HG03045 (cell line): ENCODE results near the gene GPR161.

ENCODE experiments used
- ATAC-seq: cut with Tn5 transposase; IDR thresholded peaks from one replicate; pipeline ENCODE4 v1.9.1; 2021; ENCODE audit warnings: mild to moderate bottlenecking, moderate library complexity; ENCODE audit not compliant: unreplicated experiment

The GPR161 gene

GRCh38 chr1:168150283-168150682 lies 13.6 kb upstream of the GPR161 start:
- no peak for ATAC-seq

- no peak for ATAC-seq
These were observed 12.2 kb upstream of the GPR161 start for GRCh38 chr1:168148916-168149315.

- ATAC-seq = no peak
These were observed 9.9 kb upstream of the GPR161 start for GRCh38 chr1:168146626-168147025.

- no peak for ATAC-seq
These were observed 9.4 kb upstream of the GPR161 start for GRCh38 chr1:168146160-168146539.

GRCh38 chr1:168145184-168146159 lies 8.7 kb upstream of the GPR161 start:
- ATAC-seq = peak; percentile 93

- ATAC-seq = no peak
These were observed 5.2 kb upstream of the GPR161 start for GRCh38 chr1:168141871-168142385.

GRCh38 chr1:168139070-168139469 lies 2.3 kb upstream of the GPR161 start:
- ATAC-seq = no peak

GRCh38 chr1:168138134-168138533 lies 1.4 kb upstream of the GPR161 start:
- ATAC-seq = no peak

GRCh38 chr1:168137515-168137821 lies 738 bp upstream of the GPR161 start:
- ATAC-seq = no peak

- ATAC-seq = peak; percentile 25
These were observed 615 bp downstream of the GPR161 start for GRCh38 chr1:168135921-168136708.

- ATAC-seq = no peak
These were observed 1.4 kb downstream of the GPR161 start for GRCh38 chr1:168135116-168135920.

- no peak for ATAC-seq
These were observed 2.1 kb downstream of the GPR161 start for GRCh38 chr1:168134642-168135041.

GRCh38 chr1:168134132-168134531 lies 2.6 kb downstream of the GPR161 start:
- no peak for ATAC-seq

- no peak for ATAC-seq
These were observed 6.8 kb downstream of the GPR161 start for GRCh38 chr1:168129933-168130332.

- ATAC-seq = no peak
These were observed 9.2 kb downstream of the GPR161 start for GRCh38 chr1:168127503-168127902.

GRCh38 chr1:168125051-168125450 lies 11.7 kb downstream of the GPR161 start:
- no peak for ATAC-seq

- no peak for ATAC-seq
These were observed 15.2 kb downstream of the GPR161 start for GRCh38 chr1:168121401-168122011.

- no peak for ATAC-seq
These were observed 17.0 kb downstream of the GPR161 start for GRCh38 chr1:168119750-168120149.

- no peak for ATAC-seq
These were observed 20.4 kb downstream of the GPR161 start for GRCh38 chr1:168116327-168116799.

GRCh38 chr1:168114845-168115244 lies 21.9 kb downstream of the GPR161 start:
- ATAC-seq = no peak
